HG02678 (cell line): ENCODE measurements around the gene FXYD4.
"Not testable (repeated sequence)": the region's sequence is repeated elsewhere in the genome, so short reads cannot be mapped to it uniquely, and the experiment has no call there.

Source experiments
- ATAC-seq: cut with Tn5 transposase; IDR thresholded peaks from one replicate; pipeline ENCODE4 v1.9.1; 2021; ENCODE audit warnings: mild to moderate bottlenecking, moderate library complexity; ENCODE audit not compliant: unreplicated experiment

Gene FXYD4

GRCh38 chr10:43374194-43374593 lies 2.8 kb downstream of the FXYD4 start:
- ATAC-seq: no peak

GRCh38 chr10:43375401-43376020 lies 4.1 kb downstream of the FXYD4 start:
- ATAC-seq: no peak

GRCh38 chr10:43376046-43376635 lies 4.7 kb downstream of the FXYD4 start:
- ATAC-seq: no peak

- no peak for ATAC-seq
These were observed 5.5 kb downstream of the FXYD4 start for GRCh38 chr10:43376828-43377423.

- no peak for ATAC-seq
These were observed 6.0 kb downstream of the FXYD4 start for GRCh38 chr10:43377424-43377883.

- no peak for ATAC-seq
These were observed 9.3 kb downstream of the FXYD4 start for GRCh38 chr10:43380610-43381222.

- ATAC-seq: no peak
These were observed 12.0 kb downstream of the FXYD4 start for GRCh38 chr10:43383204-43383971.

GRCh38 chr10:43384252-43385221 lies 13.1 kb downstream of the FXYD4 start:
- ATAC-seq: no peak

- ATAC-seq: no peak
These were observed 14.1 kb downstream of the FXYD4 start for GRCh38 chr10:43385412-43386004.

GRCh38 chr10:43386549-43386948 lies 15.1 kb downstream of the FXYD4 start:
- no peak for ATAC-seq

GRCh38 chr10:43386981-43387677 lies 15.7 kb downstream of the FXYD4 start:
- no peak for ATAC-seq

GRCh38 chr10:43387678-43388032 lies 16.2 kb downstream of the FXYD4 start:
- no peak for ATAC-seq

- no peak for ATAC-seq
These were observed 18.4 kb downstream of the FXYD4 start for GRCh38 chr10:43389867-43390266.

- ATAC-seq: no peak
These were observed 18.9 kb downstream of the FXYD4 start for GRCh38 chr10:43390333-43390732.

GRCh38 chr10:43390759-43391158 lies 19.3 kb downstream of the FXYD4 start:
- ATAC-seq: no peak

- no peak for ATAC-seq
These were observed 20.1 kb downstream of the FXYD4 start for GRCh38 chr10:43391496-43391895.

GRCh38 chr10:43392748-43393147 lies 21.3 kb downstream of the FXYD4 start:
- ATAC-seq: no peak

- not testable (repeated sequence) for ATAC-seq
These were observed 21.8 kb downstream of the FXYD4 start for GRCh38 chr10:43393186-43393585.
